ENCODE data around the gene HECW1. TPM values are rescaled to one million over a fixed set of nuclear protein-coding genes. Genes with fewer than 3 reads are reported as not detected.

The HECW1 gene
- total and polyA plus RNA-seq, 8 donors: 0.04 to 0.69 (median 0.12) TPM; not detected in 5

DNA sequence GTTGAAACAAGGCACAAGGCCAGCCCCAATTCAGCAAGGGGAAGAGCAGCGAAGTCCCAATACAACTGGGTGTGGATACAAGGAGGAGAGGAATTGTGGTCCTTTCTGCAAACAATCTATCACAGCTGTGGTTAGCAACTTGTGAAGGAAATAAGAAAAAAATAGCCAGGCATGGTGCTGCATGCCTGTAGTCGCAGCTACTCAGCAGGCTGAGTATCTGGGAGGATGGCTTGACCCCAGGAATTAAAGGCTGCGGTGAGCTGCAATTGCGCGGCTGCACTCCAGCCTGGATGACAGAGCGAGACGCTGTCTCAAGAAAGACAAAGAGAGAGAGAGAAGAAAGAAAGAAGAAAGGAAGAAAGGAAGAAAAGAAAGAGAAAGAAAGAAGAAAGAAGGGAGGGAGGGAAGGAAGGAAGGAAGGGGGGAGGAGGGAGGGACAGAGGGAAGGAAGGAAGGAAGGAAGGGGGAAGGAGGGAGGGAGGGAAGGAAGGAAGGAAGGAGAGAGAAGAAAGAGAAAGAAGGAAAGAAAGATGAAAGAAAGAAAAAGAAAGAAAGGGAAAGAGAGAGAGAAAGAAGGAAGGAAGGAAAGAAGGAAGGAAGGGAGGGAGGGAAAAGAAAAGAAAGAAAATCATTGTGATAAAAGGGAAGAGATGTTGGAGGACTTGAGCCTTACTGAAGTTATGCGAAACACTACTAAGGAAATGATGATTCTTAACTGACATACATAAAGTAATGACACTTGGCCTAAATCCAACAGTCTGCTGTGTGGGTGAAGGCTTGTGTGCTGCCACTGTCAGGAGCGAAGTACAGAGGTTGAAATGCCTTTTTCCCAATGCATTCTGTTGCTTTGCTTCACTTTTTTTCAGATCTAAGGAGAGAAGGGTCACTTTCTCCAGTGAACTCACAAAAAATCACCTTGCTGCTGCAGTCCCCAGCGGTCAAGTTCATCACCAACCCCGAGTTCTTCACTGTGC lies 353.4 kb downstream of the HECW1 start:
- 80 to 83% methylated on average over 11 of the region's 11 CpGs for WGBS, 2 donors
- TF ChIP-seq, protein P1, sequence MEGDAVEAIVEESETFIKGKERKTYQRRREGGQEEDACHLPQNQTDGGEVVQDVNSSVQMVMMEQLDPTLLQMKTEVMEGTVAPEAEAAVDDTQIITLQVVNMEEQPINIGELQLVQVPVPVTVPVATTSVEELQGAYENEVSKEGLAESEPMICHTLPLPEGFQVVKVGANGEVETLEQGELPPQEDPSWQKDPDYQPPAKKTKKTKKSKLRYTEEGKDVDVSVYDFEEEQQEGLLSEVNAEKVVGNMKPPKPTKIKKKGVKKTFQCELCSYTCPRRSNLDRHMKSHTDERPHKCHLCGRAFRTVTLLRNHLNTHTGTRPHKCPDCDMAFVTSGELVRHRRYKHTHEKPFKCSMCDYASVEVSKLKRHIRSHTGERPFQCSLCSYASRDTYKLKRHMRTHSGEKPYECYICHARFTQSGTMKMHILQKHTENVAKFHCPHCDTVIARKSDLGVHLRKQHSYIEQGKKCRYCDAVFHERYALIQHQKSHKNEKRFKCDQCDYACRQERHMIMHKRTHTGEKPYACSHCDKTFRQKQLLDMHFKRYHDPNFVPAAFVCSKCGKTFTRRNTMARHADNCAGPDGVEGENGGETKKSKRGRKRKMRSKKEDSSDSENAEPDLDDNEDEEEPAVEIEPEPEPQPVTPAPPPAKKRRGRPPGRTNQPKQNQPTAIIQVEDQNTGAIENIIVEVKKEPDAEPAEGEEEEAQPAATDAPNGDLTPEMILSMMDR (IDR thresholded peaks at IDR 0.05): no peak
- Histone ChIP-seq H3K9me3 (no peaks in the 10 kb centered on the region), H3K4me3 (no peak overlapping the region), H3K4me1 (no peaks in the 10 kb centered on the region), H3K27ac (no peak overlapping the region), H3K27me3 (no peaks in the 10 kb centered on the region), H3K36me3 (no peaks in the 10 kb centered on the region)
- intact Hi-C loops (cut with DNase I): no loop called here
- DNase-seq (no peak), ATAC-seq (no peak), FAIRE-seq (no peak)

DNA sequence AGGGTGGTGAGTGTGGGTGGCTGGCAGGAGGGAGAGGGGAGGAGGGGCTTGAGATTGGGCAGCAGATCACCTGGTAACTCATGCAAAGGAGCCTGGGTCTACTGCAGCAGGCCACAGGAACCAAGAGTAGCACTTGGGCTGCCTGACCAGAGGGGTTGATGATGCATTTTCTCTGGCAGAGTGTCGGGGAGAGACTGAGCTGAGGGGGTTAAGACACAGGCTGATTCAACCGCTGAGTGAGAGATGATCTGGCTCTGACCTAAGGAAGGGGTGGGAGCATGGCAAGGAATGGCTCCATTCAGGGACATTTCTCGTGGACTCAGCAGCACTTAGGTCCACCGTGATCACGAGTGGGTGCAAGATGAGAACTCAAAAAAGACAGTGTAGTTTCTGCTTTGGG lies 355.0 kb downstream of the HECW1 start:
- no peaks in the 10 kb centered on the region for H3K36me3 ChIP-seq
- H3K4me3 ChIP-seq: no peak overlapping the region
- TF ChIP-seq, protein P1 (IDR thresholded peaks at IDR 0.05): no peak
- no peaks in the 10 kb centered on the region for H3K4me1 ChIP-seq
- H3K27me3 ChIP-seq: no peaks in the 10 kb centered on the region
- H3K9me3 ChIP-seq: no peaks in the 10 kb centered on the region
- 80 to 83% methylated on average over 5 of the region's 5 CpGs for WGBS, 2 donors
- FAIRE-seq (no peak), DNase-seq (no peak), ATAC-seq (peak in 1 of 4 donors; percentile 20)
- H3K27ac ChIP-seq: no peak overlapping the region
- intact Hi-C loops (cut with DNase I): no loop called here

DNA sequence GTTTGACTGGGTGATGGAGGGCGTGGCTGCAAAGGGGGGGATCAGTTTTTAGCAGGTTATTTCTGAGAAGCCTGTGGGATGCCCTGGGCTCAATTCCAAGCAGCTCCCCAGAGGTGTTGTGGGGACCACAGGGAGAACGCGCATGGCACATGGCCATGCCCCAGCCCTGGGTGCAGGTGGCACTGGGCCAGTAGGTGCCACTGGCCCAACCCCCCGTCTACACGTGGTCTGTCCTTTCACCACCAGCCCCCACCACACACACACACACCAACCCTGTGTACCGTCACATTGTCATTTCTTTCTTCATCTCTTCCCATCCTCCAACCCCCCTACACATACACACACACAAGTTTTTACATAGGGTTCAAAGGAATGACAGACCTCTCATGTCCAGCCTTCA lies 355.4 kb downstream of the HECW1 start:
- H3K27ac ChIP-seq: no peak overlapping the region
- WGBS, 2 donors: 82 to 91% methylated on average over 6 of the region's 6 CpGs
- intact Hi-C loops (cut with DNase I): no loop called here
- no peak for ATAC-seq
- H3K27me3 ChIP-seq: no peaks in the 10 kb centered on the region
- no peaks in the 10 kb centered on the region for H3K4me1 ChIP-seq
- H3K4me3 ChIP-seq: no peak overlapping the region
- H3K9me3 ChIP-seq: no peaks in the 10 kb centered on the region
- DNase-seq: no peak
- no peaks in the 10 kb centered on the region for H3K36me3 ChIP-seq
- FAIRE-seq: no peak
- TF ChIP-seq, protein P1 (IDR thresholded peaks at IDR 0.05): no peak

DNA sequence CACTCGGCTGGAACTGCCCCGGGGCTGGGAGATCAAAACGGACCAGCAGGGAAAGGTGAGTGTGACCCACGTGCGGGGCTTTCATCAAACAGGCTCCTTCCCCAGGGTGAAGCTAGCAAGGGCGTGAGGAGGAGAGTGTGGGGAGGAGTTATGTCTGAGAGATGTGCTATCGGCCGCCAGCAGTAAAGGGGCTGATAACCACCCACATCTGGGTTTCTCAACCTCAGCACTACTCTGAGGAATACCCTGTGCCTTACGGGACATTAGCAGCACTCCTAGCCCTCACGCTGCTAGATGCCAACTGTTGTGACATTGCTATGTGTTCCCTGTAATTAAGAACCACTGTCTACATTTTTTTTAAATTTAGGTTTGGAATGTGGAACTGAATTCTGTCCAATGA lies 356.6 kb downstream of the HECW1 start:
- TF ChIP-seq, protein P1 (IDR thresholded peaks at IDR 0.05): no peak
- WGBS, 2 donors: 71 to 81% methylated on average over 10 of the region's 10 CpGs
- intact Hi-C loops (cut with DNase I): no loop called here
- FAIRE-seq (no peak), ATAC-seq (no peak), DNase-seq (no peak)
- H3K9me3 ChIP-seq: no peaks in the 10 kb centered on the region
- H3K4me3 ChIP-seq: no peak overlapping the region
- H3K36me3 ChIP-seq: no peaks in the 10 kb centered on the region
- H3K27me3 ChIP-seq: no peaks in the 10 kb centered on the region
- H3K4me1 ChIP-seq: no peaks in the 10 kb centered on the region
- no peak overlapping the region for H3K27ac ChIP-seq

DNA sequence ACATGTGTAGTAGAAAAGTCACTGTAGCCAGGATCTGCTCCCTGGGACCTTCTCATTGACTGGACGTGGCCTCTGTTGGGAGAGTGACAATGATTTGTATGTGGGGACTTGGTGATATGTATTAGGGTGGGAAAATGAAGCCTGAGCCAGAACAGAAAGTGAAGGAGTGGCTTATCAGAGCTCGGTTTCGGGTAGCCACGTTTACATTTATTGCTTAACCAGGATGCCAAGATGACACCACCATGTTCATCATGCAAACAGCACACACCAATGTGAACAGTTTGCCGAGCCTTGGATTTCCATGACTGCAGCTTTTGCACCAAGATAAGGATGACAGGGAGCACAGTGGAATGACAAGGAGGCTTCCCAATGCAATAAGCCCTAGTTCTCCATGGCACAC lies 357.7 kb downstream of the HECW1 start:
- intact Hi-C loops (cut with DNase I): no loop called here
- DNase-seq (no peak), ATAC-seq (no peak), FAIRE-seq (no peak)
- TF ChIP-seq, protein P1 (IDR thresholded peaks at IDR 0.05): no peak
- no peak overlapping the region for H3K4me3 ChIP-seq
- no peaks in the 10 kb centered on the region for H3K27me3 ChIP-seq
- 64 to 72% methylated on average over 5 of the region's 5 CpGs for WGBS, 2 donors
- H3K27ac ChIP-seq: no peak overlapping the region
- H3K36me3 ChIP-seq: no peaks in the 10 kb centered on the region
- H3K9me3 ChIP-seq: no peaks in the 10 kb centered on the region
- no peaks in the 10 kb centered on the region for H3K4me1 ChIP-seq

Measured in pancreas (tissue), 10 donors.